SU-DHL-6 (cell line): ENCODE data around the gene KANK2.
"Not testable (repeated sequence)": the region's sequence is repeated elsewhere in the genome, so short reads cannot be mapped to it uniquely, and the experiment has no call there.

ENCODE experiments used
- CTCF ChIP-seq: fragments of 200-600 bp; sonication (generic); IDR thresholded peaks from one replicate; pipeline ENCODE4 v1.5.1; 2017; ENCODE audit warnings: antibody characterized with exemption, mild to moderate bottlenecking, low read length, moderate library complexity; ENCODE audit not compliant: insufficient read depth, poor library complexity, severe bottlenecking
- EZH2phosphoT487 ChIP-seq: fragments of 200-600 bp; sonication (generic), shearing (Covaris generic); conservative IDR thresholded peaks from 2 replicates; pipeline ENCODE4 v1.6.1; 2018; ENCODE audit warnings: mild to moderate bottlenecking, antibody characterized with exemption, low read length, moderate library complexity, mixed read lengths

GRCh38 chr19:11121963-11122362 is 75.4 kb downstream of the KANK2 start:
- not testable (repeated sequence) for TF ChIP-seq EZH2phosphoT487, CTCF
